Caco-2 (cell line): ENCODE measurements around the gene ZNF134. TPM values are rescaled to one million over a fixed set of nuclear protein-coding genes. Genes with fewer than 3 reads are reported as not detected.

Experiments used
- BruUV-seq: library from RNA; stranded (reverse); fragments of 400-500 nt; replicated peaks from 2 replicates; lab custom pipeline; 2021; lab: Mats Ljungman, UMichigan
- CTCF ChIA-PET: fragments of 300-600 bp; sonication (Branson Sonifier 250); formaldehyde crosslinking; loops from one replicate; lab custom pipeline; 2022; ENCODE audit warnings: antibody characterized with exemption; lab: Charles Lee
- POLR2A ChIA-PET: fragments of 300-600 bp; sonication (Branson Sonifier 250); formaldehyde crosslinking; loops from one replicate; lab custom pipeline; 2022; ENCODE audit warnings: antibody characterized with exemption; lab: Charles Lee
- DNase-seq, 2 experiments: peaks; one replicate each; pipeline versions ENCODE4 v3.0.0 to v3.0.0-alpha.2; 2020 to 2022
- H3K27me3 ChIP-seq: replicated peaks from 2 replicates; pipeline ENCODE4 v1.6.0; 2011; ENCODE audit warnings: low read length; ENCODE audit not compliant: control insufficient read depth, insufficient read depth
- H3K36me3 ChIP-seq: 2 replicates; pipeline ENCODE4 v1.5.1; 2011; ENCODE audit warnings: low read length; ENCODE audit not compliant: control insufficient read depth, insufficient read depth
- H3K4me1 ChIP-seq: fragments of 250-450 bp; sonication (Bioruptor Pico); 2 replicates; pipeline ENCODE4 v1.5.1; 2020; ENCODE audit warnings: mild to moderate bottlenecking
- H3K4me3 ChIP-seq: 2 replicates; pipeline ENCODE4 v1.5.1; 2011; ENCODE audit warnings: low read depth, mild to moderate bottlenecking, control low read depth, low read length
- H3K9me3 ChIP-seq: fragments of 250-450 bp; sonication (Bioruptor Pico); 2 replicates; pipeline ENCODE4 v1.5.1; 2020; ENCODE audit warnings: mild to moderate bottlenecking, moderate library complexity
- H3K27ac Mint-ChIP-seq: one replicate; pipeline ENCODE4 v1.8.0; 2022; ENCODE audit warnings: mixed read lengths; ENCODE audit not compliant: unreplicated experiment
- H3K27me3 Mint-ChIP-seq: one replicate; pipeline ENCODE4 v1.8.0; 2022; ENCODE audit warnings: mixed read lengths; ENCODE audit not compliant: insufficient read depth, unreplicated experiment
- H3K36me3 Mint-ChIP-seq: one replicate; pipeline ENCODE4 v1.8.0; 2022; ENCODE audit warnings: mild to moderate bottlenecking, mixed read lengths; ENCODE audit not compliant: insufficient read depth, unreplicated experiment
- H3K4me1 Mint-ChIP-seq: one replicate; pipeline ENCODE4 v1.8.0; 2022; ENCODE audit warnings: low read depth, mixed read lengths; ENCODE audit not compliant: unreplicated experiment
- H3K4me3 Mint-ChIP-seq: one replicate; pipeline ENCODE4 v1.8.0; 2022; ENCODE audit warnings: mild to moderate bottlenecking, moderate library complexity, mixed read lengths; ENCODE audit not compliant: unreplicated experiment
- H3K9me3 Mint-ChIP-seq: one replicate; pipeline ENCODE4 v1.8.0; 2022; ENCODE audit warnings: mixed read lengths; ENCODE audit not compliant: unreplicated experiment
- intact Hi-C: fragments of 100-400 bp; cut with micrococcal nuclease; formaldehyde crosslinking; loops from one replicate; pipeline ENCODE4 v1.10.0; 2022; ENCODE audit not compliant: unreplicated experiment
- total RNA-seq: library from RNA; stranded (reverse); gene quantifications from 2 replicates; pipeline ENCODE4 v1.2.3, GENCODE V29; 2022
- TF ChIP-seq, protein P1 (sequence below), 2 experiments: fragments of 200-600 bp in 1 of 2; IDR thresholded peaks; 1 replicate in 1 of 2; 2 replicates in 1 of 2; pipeline versions ENCODE4 v1.5.1 to v1.8.0; 2011 to 2022; ENCODE audit warnings: antibody characterized with exemption in 1 of 2, control low read depth in 1 of 2, inconsistent platforms in 1 of 2, low read depth in 1 of 2, low read length in 1 of 2, mild to moderate bottlenecking in 1 of 2, moderate library complexity in 1 of 2; ENCODE audit not compliant: insufficient read depth in 1 of 2, severe bottlenecking in 1 of 2, unreplicated experiment in 1 of 2

ZNF134 gene
- total RNA-seq, 1 experiment from 2014 or later = 6.6 TPM

DNA sequence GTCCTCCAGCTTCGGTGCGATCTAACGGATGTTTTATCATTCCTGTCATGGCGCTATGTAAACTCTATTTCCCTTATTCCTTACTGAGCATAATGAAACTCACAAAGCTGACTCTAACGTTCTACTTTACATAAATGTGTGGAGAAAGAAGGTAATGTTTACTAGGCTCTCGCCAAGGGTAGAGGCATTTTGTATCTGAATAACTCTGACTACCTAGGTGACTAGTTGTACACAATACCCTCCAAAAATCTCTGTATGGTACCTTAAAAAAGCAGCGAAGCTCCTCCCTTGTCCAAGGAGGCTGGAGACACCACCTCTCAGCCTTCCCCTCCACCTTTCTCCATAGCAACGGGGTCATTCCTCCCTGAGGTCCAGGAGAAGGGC, 14.7 kb upstream of the ZNF134 start:
- H3K27me3 ChIP-seq = no peaks in the 10 kb centered on the region
- intact Hi-C loops = loop anchor here (1.0 kb wide), 2 partner anchors 21 to 34 kb away; partner anchors contain the start of genes ZNF211 and ZNF416
- TF ChIP-seq, protein P1, sequence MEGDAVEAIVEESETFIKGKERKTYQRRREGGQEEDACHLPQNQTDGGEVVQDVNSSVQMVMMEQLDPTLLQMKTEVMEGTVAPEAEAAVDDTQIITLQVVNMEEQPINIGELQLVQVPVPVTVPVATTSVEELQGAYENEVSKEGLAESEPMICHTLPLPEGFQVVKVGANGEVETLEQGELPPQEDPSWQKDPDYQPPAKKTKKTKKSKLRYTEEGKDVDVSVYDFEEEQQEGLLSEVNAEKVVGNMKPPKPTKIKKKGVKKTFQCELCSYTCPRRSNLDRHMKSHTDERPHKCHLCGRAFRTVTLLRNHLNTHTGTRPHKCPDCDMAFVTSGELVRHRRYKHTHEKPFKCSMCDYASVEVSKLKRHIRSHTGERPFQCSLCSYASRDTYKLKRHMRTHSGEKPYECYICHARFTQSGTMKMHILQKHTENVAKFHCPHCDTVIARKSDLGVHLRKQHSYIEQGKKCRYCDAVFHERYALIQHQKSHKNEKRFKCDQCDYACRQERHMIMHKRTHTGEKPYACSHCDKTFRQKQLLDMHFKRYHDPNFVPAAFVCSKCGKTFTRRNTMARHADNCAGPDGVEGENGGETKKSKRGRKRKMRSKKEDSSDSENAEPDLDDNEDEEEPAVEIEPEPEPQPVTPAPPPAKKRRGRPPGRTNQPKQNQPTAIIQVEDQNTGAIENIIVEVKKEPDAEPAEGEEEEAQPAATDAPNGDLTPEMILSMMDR (IDR thresholded peaks at IDR 0.05; ENCODE audit: insufficient read depth in 1 of 2, low read depth in 1 of 2, low read length in 1 of 2, severe bottlenecking in 1 of 2, unreplicated experiment in 1 of 2) = no peak
- peak overlapping the region; percentile 83 for H3K4me3 ChIP-seq
- Mint-ChIP-seq H3K27me3 (peaks cover 4% of the 10 kb centered on the region), H3K9me3 (peaks cover 32% of the 10 kb centered on the region), H3K27ac (peak overlapping the region; percentile 19), H3K36me3 (peaks cover 9% of the 10 kb centered on the region), H3K4me1 (no peaks in the 10 kb centered on the region), H3K4me3 (peak overlapping the region; percentile 77)
- no peak for DNase-seq
- POLR2A ChIA-PET = no interaction called here
- no peaks in the 10 kb centered on the region for H3K36me3 ChIP-seq
- CTCF ChIA-PET = interaction anchor here (1.3 kb wide), 1 partner anchor 34 kb away, joined by 5 read pairs; the partner anchor contains the start of gene ZNF211
- H3K4me1 ChIP-seq = no peaks in the 10 kb centered on the region; the same call in 1 of the 2 replicates
- H3K9me3 ChIP-seq = 0 out of 2 replicates have a peak, but pooled peaks cover 10% of the 10 kb centered on the region
- BruUV-seq = no TSS peak

DNA sequence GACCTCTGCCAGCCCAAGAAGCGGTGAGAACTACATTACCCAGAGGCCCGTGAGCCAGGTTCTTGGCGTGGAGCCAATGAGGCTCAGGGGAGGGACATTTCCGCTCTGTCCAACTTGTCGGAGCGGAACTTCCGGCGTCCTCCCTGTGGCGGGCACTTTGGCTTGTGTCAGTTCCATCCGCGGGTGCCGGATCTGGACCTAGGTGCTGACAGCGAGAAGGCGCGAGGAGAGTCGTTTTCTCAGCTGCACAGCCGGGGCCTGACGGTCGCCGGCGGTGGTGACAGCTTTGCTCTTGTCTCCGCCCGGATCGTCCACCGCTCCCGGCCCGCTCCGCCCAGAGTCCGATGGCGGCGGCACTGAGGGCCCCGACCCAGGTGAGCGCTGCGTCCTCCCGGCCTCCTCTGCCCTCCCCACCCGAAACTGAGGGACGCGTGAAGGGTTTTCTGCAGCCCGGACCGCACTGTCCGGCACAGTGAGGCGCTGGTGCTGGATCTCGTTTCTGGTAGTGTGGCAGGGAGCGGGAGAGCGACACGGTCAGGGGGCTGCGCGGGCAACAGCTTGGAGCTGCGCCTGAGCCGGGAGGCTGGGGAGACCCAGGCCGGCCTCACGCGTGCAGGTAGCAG, 14.2 kb upstream of the ZNF134 start, which contains the start of gene ZNF530:
TSS of gene ZNF530 (plus strand) at position 125 of the 623 bp plus-strand sequence. CDS start 4,461 bp downstream, outside the sequence.
- POLR2A ChIA-PET = no interaction called here
- Histone ChIP-seq H3K27me3 (no peaks in the 10 kb centered on the region), H3K4me1 (no peaks in the 10 kb centered on the region; the same call in 1 of the 2 replicates), H3K4me3 (peak within 1 kb of the TSS; percentile 83), H3K36me3 (no peaks in the 10 kb centered on the region), H3K9me3 (0 out of 2 replicates have a peak, but pooled peaks cover 10% of the 10 kb centered on the region)
- BruUV-seq = no TSS peak
- CTCF ChIA-PET = interaction anchor here (1.3 kb wide), 1 partner anchor 33 kb away, joined by 5 read pairs; the partner anchor contains the start of gene ZNF211
- peaks cover 31% of the 10 kb centered on the region for H3K9me3 Mint-ChIP-seq
- H3K36me3 Mint-ChIP-seq = peaks cover 9% of the 10 kb centered on the region
- H3K27ac Mint-ChIP-seq = peak within 1 kb of the TSS; percentile 19
- TF ChIP-seq, protein P1 (IDR thresholded peaks at IDR 0.05; ENCODE audit: insufficient read depth in 1 of 2, low read depth in 1 of 2, low read length in 1 of 2, severe bottlenecking in 1 of 2, unreplicated experiment in 1 of 2) = peak in 1 of 2 experiments; percentile 1
- intact Hi-C loops = loop anchor here (1.0 kb wide), 2 partner anchors 22 to 33 kb away; partner anchors contain the start of genes ZNF211 and ZNF416
- DNase-seq = peak; percentile 88 to 92
- peaks cover 4% of the 10 kb centered on the region for H3K27me3 Mint-ChIP-seq
- no peaks in the 10 kb centered on the region for H3K4me1 Mint-ChIP-seq
- peak within 1 kb of the TSS; percentile 77 for H3K4me3 Mint-ChIP-seq

DNA sequence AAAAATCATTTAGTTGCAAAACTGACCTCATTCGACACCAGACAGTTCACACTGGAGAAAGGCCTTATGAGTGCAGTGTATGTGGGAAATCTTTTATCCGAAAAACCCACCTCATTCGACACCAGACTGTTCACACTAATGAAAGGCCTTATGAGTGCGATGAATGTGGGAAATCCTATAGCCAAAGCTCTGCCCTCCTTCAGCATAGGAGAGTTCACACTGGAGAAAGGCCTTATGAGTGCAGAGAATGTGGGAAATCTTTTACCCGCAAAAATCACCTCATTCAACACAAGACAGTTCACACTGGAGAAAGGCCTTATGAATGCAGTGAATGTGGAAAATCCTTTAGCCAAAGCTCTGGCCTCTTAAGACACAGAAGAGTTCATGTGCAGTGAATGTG, 7.1 kb upstream of the ZNF134 start:
- H3K27ac Mint-ChIP-seq = no peak overlapping the region
- Histone ChIP-seq H3K9me3 (peaks cover 6% of the 10 kb centered on the region), H3K4me1 (no peaks in the 10 kb centered on the region), H3K36me3 (no peaks in the 10 kb centered on the region; the same call in 1 of the 2 replicates), H3K4me3 (no peak overlapping the region), H3K27me3 (no peaks in the 10 kb centered on the region)
- peaks cover 19% of the 10 kb centered on the region for H3K36me3 Mint-ChIP-seq
- H3K27me3 Mint-ChIP-seq = no peaks in the 10 kb centered on the region
- H3K9me3 Mint-ChIP-seq = peaks cover 14% of the 10 kb centered on the region
- TF ChIP-seq, protein P1 (IDR thresholded peaks at IDR 0.05; ENCODE audit: insufficient read depth in 1 of 2, low read depth in 1 of 2, low read length in 1 of 2, severe bottlenecking in 1 of 2, unreplicated experiment in 1 of 2) = no peak
- DNase-seq = no peak
- no TSS peak for BruUV-seq
- no peak overlapping the region for H3K4me3 Mint-ChIP-seq
- no peaks in the 10 kb centered on the region for H3K4me1 Mint-ChIP-seq
- intact Hi-C loops = no loop called here
- CTCF ChIA-PET = interaction anchor here (0.5 kb wide), 1 partner anchor 125 kb away, joined by 3 read pairs; no protein-coding TSS in a partner anchor
- POLR2A ChIA-PET = no interaction called here
